ENCODE measurements around the gene NAALADL2. TPM values are rescaled to one million over a fixed set of nuclear protein-coding genes. Genes with fewer than 3 reads are reported as not detected.

NAALADL2 gene
- total RNA-seq, 4 donors from 2014 or later = 3.8 to 20.3 (median 8.6) TPM

DNA sequence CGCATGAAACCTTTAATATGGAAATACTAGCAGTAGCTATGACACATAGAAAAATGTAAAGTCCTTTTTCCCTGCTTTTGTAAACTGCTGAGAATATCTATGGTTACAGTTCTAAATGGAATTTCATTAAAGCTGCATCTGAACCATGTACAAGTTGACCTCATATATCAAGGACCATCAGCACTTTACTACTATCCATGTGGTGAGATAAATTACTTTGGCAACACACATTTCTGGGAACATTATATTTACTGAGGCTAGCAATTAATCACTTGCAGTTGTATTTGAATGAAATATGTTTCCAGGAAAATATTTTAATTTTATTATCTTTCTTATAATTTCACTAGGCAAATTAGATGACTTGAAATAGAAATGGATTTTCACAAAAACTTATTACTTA, 545.5 kb downstream of the NAALADL2 start:
- TF ChIP-seq EP300 (IDR thresholded peaks at IDR 0.05) (no peak), CTCF (IDR thresholded peaks at IDR 0.05) (no peak), POLR2A (IDR thresholded peaks at IDR 0.05; ENCODE audit: low read depth) (no peak), POLR2AphosphoS5 (IDR thresholded peaks at IDR 0.05) (no peak)
- Histone ChIP-seq H3K4me1 (no peaks in the 10 kb centered on the region), H3K27ac (replicated peaks in 1 of 4) (no peak overlapping the region), H3K4me3 (no peak overlapping the region), H3K9me3 (no peaks in the 10 kb centered on the region), H3K27me3 (no peaks in the 10 kb centered on the region), H3K36me3 (no peaks in the 10 kb centered on the region)
- no peak for DNase-seq (ENCODE audit: extremely low spot score)
- 100% methylated on average over 1 of the region's 1 CpG for WGBS
- intact Hi-C loops (cut with DNase I) = no loop called here

DNA sequence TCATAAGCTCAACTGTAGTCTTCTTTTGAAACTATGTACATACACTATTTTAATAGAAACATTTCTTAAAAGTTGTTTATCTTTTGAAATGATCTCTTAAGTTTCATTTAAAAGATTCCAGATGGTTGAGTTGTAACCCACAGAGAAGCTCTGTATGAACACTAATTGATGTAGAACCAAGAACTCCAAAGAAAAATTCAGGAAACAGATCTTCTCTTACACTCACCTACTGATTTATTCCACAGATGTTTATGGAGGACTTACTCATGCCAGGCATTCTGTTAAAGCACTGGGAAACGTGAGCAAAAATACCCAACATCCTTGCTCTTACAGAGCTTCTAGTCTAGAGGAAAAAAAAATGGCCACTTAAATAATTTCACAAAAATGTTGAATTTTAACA, 551.1 kb downstream of the NAALADL2 start:
- WGBS = 68% methylated on average over 1 of the region's 1 CpG
- TF ChIP-seq POLR2AphosphoS5 (IDR thresholded peaks at IDR 0.05) (no peak), CTCF (IDR thresholded peaks at IDR 0.05) (no peak), POLR2A (IDR thresholded peaks at IDR 0.05; ENCODE audit: low read depth) (no peak), EP300 (IDR thresholded peaks at IDR 0.05) (no peak)
- no peak for DNase-seq (ENCODE audit: extremely low spot score)
- intact Hi-C loops (cut with DNase I) = no loop called here
- no peak overlapping the region for H3K4me3 ChIP-seq
- H3K27ac ChIP-seq (replicated peaks in 1 of 4) = no peak overlapping the region
- no peaks in the 10 kb centered on the region for H3K4me1 ChIP-seq
- H3K36me3 ChIP-seq = no peaks in the 10 kb centered on the region
- H3K27me3 ChIP-seq = no peaks in the 10 kb centered on the region
- no peaks in the 10 kb centered on the region for H3K9me3 ChIP-seq

DNA sequence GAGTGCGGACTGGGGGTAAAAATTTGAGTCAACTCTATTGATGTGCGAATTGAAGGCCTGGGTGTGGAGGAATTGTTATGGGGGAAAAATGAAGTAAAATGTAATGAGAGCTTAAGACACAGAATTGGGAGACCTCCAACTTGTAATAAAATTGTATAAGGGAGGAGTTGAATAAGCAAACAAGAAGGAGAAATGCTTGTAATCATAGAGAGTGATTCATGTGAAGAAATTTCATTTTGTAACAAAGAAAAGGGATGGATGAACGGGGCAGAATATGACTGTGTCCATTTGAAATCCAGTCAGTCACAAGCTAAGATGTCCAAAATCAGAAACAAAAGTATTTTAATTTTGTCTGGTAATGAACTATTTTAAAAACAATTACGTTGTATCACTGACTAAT, 552.3 kb downstream of the NAALADL2 start:
- Histone ChIP-seq H3K36me3 (no peaks in the 10 kb centered on the region), H3K4me3 (no peak overlapping the region), H3K4me1 (no peaks in the 10 kb centered on the region), H3K27ac (replicated peaks in 1 of 4) (no peak overlapping the region), H3K9me3 (no peaks in the 10 kb centered on the region), H3K27me3 (no peaks in the 10 kb centered on the region)
- intact Hi-C loops (cut with DNase I) = no loop called here
- no peak for DNase-seq (ENCODE audit: extremely low spot score)
- WGBS = 92% methylated on average over 4 of the region's 4 CpGs
- TF ChIP-seq EP300 (IDR thresholded peaks at IDR 0.05) (no peak), POLR2A (IDR thresholded peaks at IDR 0.05; ENCODE audit: low read depth) (no peak), CTCF (IDR thresholded peaks at IDR 0.05) (no peak), POLR2AphosphoS5 (IDR thresholded peaks at IDR 0.05) (no peak)

DNA sequence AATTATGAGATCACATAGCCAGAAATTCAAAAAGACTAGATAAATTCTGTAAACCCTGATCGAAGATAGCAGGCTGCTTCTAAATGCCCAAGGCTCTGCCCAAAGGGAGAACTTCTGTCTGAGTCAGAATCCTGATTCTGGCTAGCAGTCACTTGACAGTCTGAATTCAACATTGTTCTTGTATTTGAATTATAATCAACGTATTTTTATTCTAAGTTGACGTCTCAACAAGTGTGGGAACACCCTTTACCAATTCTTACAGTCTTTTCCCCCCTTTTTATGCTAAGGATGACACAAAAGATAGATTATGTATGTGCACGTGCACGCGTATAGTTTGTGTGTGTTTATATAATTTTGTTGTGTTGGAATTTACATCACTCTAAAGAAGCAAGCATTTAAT, 552.8 kb downstream of the NAALADL2 start:
- WGBS = 90% methylated on average over 6 of the region's 6 CpGs
- no peak overlapping the region for H3K4me3 ChIP-seq
- DNase-seq (ENCODE audit: extremely low spot score) = no peak
- H3K27ac ChIP-seq (replicated peaks in 1 of 4) = no peak overlapping the region
- no peaks in the 10 kb centered on the region for H3K4me1 ChIP-seq
- no peaks in the 10 kb centered on the region for H3K27me3 ChIP-seq
- TF ChIP-seq POLR2AphosphoS5 (IDR thresholded peaks at IDR 0.05) (no peak), POLR2A (IDR thresholded peaks at IDR 0.05; ENCODE audit: low read depth) (no peak), EP300 (IDR thresholded peaks at IDR 0.05) (no peak)
- intact Hi-C loops (cut with DNase I) = no loop called here
- H3K36me3 ChIP-seq = no peaks in the 10 kb centered on the region
- H3K9me3 ChIP-seq = no peaks in the 10 kb centered on the region

DNA sequence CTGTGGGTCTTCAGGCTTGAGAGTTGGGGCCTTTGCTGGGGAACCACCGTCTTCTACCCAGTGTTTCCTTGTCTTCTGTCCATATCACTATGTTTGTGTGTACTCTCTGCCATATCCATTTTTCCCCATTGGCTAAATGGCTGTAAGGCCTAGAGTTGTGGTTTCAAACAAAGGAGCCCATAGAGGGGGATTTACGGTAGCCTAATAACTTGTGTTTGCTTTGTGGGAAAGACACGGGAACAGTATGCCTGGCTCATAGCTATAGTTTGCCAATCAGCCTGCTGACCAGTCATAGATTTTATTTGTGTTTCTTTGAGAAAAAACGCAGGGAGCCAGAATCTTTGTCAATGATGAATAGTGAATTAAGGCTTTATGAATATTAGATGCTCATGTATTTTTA, 554.8 kb downstream of the NAALADL2 start:
- intact Hi-C loops (cut with DNase I) = no loop called here
- TF ChIP-seq EP300 (IDR thresholded peaks at IDR 0.05) (no peak), POLR2A (IDR thresholded peaks at IDR 0.05; ENCODE audit: low read depth) (no peak), POLR2AphosphoS5 (IDR thresholded peaks at IDR 0.05) (no peak), CTCF (IDR thresholded peaks at IDR 0.05) (no peak)
- 100% methylated on average over 4 of the region's 4 CpGs for WGBS
- no peak for DNase-seq (ENCODE audit: extremely low spot score)
- Histone ChIP-seq H3K4me1 (no peaks in the 10 kb centered on the region), H3K27me3 (no peaks in the 10 kb centered on the region), H3K4me3 (no peak overlapping the region), H3K27ac (replicated peaks in 1 of 4) (no peak overlapping the region), H3K9me3 (no peaks in the 10 kb centered on the region), H3K36me3 (no peaks in the 10 kb centered on the region)
